Stimulated activated CD4-positive, alpha-beta T cell treated with anti-CD3 and anti-CD28 coated beads, Interleukin-4, amount 100 ng/mL, for 24 hours (primary cell): ENCODE measurements around the gene KLHL21.
"Not testable (repeated sequence)": the region's sequence is repeated elsewhere in the genome, so short reads cannot be mapped to it uniquely, and the experiment has no call there.

Source experiments
- DNase-seq: peaks from one replicate; pipeline ENCODE4 v3.0.0-alpha.2; 2020

Gene KLHL21

GRCh38 chr1:6624710-6625583 lies 22.3 kb upstream of the KLHL21 start, which contains the start of gene THAP3:
Gene THAP3 (plus strand): TSS chr1:6624868. CDS start chr1:6625219, 351 bp downstream.
- peak; percentile 88 for DNase-seq

- DNase-seq: no peak
Measured at GRCh38 chr1:6623269-6623965, 20.7 kb upstream of the KLHL21 start.

GRCh38 chr1:6622396-6623152 lies 19.9 kb upstream of the KLHL21 start:
- DNase-seq: no peak

DNA sequence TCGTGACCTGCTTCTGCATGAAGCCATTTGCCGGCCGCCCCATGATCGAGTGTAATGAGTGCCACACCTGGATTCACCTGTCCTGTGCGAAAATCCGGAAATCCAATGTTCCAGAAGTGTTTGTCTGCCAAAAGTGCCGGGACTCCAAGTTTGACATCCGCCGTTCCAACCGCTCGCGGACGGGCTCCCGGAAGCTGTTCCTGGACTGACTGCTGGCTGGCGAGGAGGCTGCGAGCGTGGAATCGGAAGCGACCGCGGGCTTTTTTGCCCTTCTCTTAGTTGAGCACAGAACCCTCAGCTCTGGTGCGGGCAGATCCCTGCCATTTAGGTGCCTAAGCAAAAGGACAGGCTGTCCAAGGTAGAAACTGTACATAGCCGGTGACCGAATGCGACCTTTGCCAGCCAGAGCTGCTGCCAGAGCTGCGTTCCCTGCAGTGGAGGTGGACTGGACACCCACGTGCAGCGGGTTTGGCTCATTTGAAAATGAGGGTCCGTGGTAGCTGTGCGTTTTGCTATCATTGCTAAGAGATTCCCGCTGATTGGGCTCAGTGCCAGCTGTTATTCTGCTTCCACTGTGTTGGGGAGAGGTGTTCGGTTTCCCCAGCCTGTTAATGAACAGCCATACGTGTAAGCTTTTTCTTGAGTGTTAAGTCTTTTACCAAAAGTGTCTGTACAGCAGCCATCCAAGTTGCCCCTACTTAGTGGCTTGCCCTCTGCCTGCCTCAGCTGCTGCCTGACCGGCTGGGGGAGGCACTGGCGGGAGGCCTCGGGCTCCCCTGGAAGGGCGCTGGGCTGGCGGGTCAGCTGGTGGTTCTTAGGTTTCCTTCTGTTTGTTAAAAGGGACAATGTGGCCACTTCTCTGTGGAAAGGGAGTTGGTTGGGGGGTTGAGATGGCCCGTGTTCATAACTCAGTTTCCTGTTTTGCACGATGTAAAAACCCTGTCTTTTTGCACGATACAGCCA lies 19.0 kb upstream of the KLHL21 start:
- DNase-seq: no peak

DNA sequence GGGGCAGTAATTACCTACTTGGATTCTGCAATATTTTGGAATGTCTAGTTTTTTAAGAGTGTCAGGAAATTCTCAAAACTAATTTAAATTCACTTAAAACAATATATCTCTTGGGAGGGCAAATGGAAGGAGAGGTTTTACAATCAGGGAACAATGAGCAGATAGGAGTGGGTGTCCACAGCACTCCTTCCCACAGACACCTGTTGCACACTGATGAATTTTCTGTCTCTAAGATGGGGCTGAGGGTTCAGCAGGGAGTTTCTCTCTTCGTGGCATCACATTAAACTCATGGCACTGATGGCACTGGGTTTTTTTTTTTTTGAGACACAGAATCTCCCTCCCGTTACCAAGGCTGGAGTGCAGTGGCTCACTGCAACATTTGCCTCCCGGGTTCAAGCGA lies 16.4 kb upstream of the KLHL21 start:
- DNase-seq: no peak

- no peak for DNase-seq
Measured at GRCh38 chr1:6614929-6615785, 12.5 kb upstream of the KLHL21 start.

- DNase-seq: peak; percentile 56
Measured at GRCh38 chr1:6614019-6614928, 11.6 kb upstream of the KLHL21 start.

GRCh38 chr1:6613361-6614018 lies 10.8 kb upstream of the KLHL21 start, which contains the start of gene PHF13:
Gene PHF13 (plus strand): TSS chr1:6613731. CDS start chr1:6614067, 336 bp downstream.
- peak; percentile 100 for DNase-seq

GRCh38 chr1:6612641-6613360 lies 10.1 kb upstream of the KLHL21 start:
- peak; percentile 34 for DNase-seq

- no peak for DNase-seq
Measured at GRCh38 chr1:6603915-6604558, 1.4 kb upstream of the KLHL21 start.

DNA sequence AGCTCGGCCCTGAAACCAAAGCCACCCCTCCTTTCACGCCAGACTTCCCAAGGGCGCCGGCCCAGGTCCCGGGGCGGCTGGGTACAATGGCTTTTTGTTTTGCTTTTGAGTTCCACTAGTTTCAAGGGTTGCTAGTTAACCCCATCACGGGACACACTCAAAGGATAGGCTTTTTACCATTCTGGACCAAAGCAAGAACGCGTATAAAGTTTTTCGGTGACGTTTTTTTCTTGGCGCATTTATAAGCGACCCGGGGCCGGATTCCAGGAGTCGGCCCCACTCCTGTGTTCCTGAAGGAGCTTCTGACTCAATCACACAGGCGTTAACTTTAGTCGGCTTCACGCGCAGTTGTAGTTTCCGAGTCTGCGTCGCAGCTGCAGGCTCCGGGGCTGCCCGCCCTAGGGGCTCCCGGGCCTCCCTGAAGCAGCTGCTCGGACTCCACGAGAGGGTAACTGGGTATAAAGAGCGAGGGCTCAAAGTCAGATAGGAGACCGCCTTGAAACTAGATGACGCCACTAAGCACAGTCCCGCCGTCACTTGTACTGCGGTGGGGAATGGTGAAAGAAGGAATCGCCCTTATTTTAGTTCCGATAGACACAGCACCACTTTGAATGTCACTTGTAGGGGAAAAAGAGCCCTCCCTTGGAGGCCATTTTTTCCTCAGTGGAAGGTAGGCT lies 707 bp upstream of the KLHL21 start:
- peak; percentile 57 for DNase-seq

DNA sequence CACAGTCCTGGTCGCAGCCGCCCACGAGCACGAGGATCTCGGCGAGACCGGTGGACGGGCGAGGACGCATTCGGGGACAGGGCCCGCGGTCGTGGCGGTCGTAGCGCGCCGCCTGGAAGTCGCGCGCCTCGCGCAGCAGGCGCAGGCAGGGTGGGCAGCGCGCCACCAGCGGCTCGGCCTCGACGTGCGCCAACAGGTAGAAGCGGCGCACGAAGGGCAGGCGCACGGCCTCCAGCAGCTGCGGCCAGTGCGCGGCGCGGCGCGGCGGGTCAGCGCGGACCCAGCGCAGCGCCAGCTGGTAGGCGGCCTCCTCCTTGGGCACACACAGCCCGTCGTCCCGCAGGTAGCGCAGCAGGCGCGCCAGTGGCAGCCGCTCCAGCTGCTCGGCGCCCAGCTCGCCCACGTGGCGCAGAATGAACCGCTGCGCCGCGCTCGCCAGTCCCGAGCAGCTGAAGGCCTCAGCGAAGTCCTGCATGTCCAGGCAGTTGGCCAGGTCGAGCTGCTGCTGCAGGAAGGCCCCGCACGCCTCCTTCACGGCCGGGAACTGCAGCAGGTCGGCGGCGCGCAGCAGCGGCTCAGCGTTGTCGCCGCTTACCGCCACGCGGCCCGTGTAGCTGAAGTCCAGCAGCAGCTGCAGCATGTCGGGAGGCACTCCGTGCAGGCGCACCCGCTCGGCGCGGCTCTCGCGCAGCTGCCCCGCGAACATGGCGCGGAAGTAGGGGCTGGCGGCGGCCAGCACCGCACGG lies 573 bp downstream of the KLHL21 start:
- DNase-seq: no peak

GRCh38 chr1:6601049-6601922 lies 1.4 kb downstream of the KLHL21 start:
- peak; percentile 92 for DNase-seq

GRCh38 chr1:6600410-6601048 lies 2.1 kb downstream of the KLHL21 start:
- no peak for DNase-seq

- not testable (repeated sequence) for DNase-seq
Measured at GRCh38 chr1:6599991-6600390, 2.7 kb downstream of the KLHL21 start.
